ENCODE data around the gene ATAD3A. TPM values are rescaled to one million over a fixed set of nuclear protein-coding genes. Genes with fewer than 3 reads are reported as not detected.
"Not testable (repeated sequence)": the region's sequence is repeated elsewhere in the genome, so short reads cannot be mapped to it uniquely, and the experiment has no call there.

The ATAD3A gene
- total RNA-seq, 2 experiments from 2014 or later: 32.6 to 33.6 TPM

DNA sequence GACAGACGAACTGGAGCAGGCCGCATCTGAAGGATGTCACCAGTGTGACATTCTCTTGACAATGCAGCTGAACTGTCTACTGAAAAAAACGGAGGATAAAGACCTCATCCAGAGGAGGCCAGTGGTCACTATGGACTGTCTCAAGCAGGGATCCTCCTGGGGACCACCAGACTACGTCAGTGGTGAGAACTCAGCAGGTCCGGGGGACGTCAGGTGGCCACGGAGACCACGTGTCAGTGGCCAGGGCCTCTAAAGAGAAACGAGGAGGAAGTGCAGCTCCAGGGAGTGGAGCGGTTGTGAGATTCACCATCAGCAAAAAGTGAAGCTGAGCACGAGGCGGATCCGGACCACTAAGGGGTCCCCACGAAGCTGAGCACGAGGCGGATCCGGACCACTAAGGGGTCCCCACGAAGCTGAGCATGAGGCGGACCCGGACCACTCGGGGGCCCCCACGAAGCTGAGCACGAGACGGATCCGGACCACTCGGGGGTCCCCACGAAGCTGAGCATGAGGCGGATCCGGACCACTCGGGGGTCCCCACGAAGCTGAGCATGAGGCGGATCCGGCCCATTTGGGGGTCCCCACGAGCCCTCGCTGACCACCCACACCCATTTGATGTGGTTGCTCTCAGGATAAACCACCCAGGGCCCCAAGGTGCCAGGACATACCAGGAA, 42.0 kb downstream of the ATAD3A start:
- Mint-ChIP-seq H3K27ac (peak overlapping the region; percentile 36), H3K36me3 (no peaks in the 10 kb centered on the region), H3K27me3 (no peaks in the 10 kb centered on the region), H3K4me3 (no peak overlapping the region), H3K9me3 (no peaks in the 10 kb centered on the region), H3K4me1 (peaks cover 2% of the 10 kb centered on the region)
- ATAC-seq (ENCODE audit: low read depth) (no peak), DNase-seq (no peak)
- POLR2A ChIA-PET: no interaction called here

DNA sequence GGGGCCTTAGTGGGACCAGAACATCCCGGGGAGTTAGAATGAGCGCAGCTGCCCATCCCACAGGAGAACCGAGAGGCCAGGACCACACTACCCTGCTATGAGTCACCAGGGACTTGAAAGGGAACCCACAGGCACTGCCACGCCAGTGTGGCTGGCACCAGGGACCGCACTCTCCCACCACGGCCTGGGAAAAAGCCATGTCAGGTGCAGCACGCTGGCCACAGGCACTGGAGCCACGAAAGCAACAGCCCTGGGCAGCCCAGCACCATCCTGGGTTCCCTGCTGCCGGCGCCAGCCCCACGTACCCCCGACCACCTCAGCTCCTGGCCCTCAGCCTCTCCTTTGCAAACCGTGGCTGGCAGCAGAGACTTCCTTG, 42.6 kb downstream of the ATAD3A start:
- POLR2A ChIA-PET: no interaction called here
- H3K27me3 Mint-ChIP-seq: no peaks in the 10 kb centered on the region
- no peaks in the 10 kb centered on the region for H3K36me3 Mint-ChIP-seq
- H3K27ac Mint-ChIP-seq: no peak overlapping the region
- no peak for ATAC-seq (ENCODE audit: low read depth)
- H3K9me3 Mint-ChIP-seq: no peaks in the 10 kb centered on the region
- no peak overlapping the region for H3K4me3 Mint-ChIP-seq
- no peak for DNase-seq
- H3K4me1 Mint-ChIP-seq: peaks cover 2% of the 10 kb centered on the region

DNA sequence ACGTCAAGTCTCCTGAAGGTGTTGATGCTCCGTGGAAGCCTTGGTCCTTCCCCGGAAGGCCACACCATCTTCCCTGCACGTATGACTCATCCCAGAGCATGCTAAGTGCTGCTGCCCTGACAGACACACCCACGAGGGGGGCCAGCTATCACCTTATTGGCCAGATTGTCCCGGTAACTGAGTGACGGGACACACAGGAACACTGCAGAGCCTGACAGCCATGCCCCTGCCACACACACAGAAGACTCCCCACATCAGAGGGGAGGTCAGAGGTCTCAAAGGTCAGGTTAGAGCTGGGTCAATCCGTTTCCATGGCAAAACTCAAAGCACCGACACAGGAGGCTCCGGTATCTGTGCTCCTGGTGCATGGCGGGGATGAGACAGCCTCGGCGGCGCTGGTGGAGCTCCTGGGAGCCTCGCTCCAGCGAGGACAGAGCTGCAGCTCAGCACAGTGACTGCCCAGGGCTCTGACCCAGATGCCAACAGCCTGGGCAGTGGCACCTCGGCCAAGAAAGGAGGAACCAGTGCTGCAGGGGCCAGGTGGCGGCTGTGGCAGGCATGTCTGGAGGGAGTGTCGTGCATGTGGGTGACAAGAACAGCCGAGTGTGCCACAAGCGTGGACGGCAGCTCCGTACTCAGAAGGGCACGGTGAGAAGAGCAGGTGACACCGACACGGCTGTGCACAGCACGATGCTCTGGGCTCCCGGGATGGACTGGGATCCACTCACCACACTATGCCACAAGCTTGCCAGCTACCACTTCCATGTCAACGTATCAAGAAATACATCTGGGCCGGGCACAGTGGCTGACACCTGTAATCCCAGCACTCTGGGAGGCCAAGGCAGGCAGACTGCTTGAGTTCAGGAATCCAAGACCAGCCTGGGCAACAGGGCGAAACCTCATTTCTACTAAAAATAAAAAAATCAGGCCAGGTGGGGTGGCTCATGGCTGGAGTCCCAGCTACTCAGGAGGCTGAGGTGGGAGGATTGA, 43.3 kb downstream of the ATAD3A start:
- no peaks in the 10 kb centered on the region for H3K36me3 Mint-ChIP-seq
- POLR2A ChIA-PET: no interaction called here
- ATAC-seq (ENCODE audit: low read depth): no peak

DNA sequence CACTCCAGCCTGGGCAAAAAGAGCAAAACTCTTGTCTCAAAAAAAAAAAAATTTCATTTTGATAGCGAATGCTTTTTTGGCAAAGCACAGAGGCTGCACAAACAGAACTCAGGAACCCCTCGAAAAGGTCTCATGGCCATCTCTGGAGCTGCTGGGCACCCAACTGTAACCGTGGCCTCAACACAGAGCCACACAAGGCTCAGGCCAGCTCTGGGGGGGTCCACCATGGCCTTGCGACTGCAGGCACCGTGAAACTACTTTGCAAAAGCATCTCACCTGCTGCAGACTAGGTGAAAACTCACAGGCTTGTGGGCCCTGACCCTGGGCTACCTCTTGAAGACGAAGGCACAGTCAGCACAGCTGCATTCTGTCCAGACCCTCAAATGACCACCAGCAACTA, 44.5 kb downstream of the ATAD3A start:
- ATAC-seq (ENCODE audit: low read depth): no peak
- H3K27ac Mint-ChIP-seq: no peak overlapping the region
- DNase-seq: no peak
- no peaks in the 10 kb centered on the region for H3K36me3 Mint-ChIP-seq
- H3K27me3 Mint-ChIP-seq: no peaks in the 10 kb centered on the region
- POLR2A ChIA-PET: interaction anchor here (0.6 to 1.3 kb wide), 3 partner anchors 27 to 651 kb away, joined by 3 read pairs; no protein-coding TSS in a partner anchor
- H3K4me1 Mint-ChIP-seq: peaks cover 2% of the 10 kb centered on the region
- H3K9me3 Mint-ChIP-seq: no peaks in the 10 kb centered on the region
- H3K4me3 Mint-ChIP-seq: no peak overlapping the region

More for the DNA sequence above, 43.3 kb downstream of the ATAD3A start:
- Mint-ChIP-seq H3K27ac (no peak overlapping the region), H3K27me3 (no peaks in the 10 kb centered on the region), H3K9me3 (no peaks in the 10 kb centered on the region), H3K4me1 (peaks cover 2% of the 10 kb centered on the region), H3K4me3 (no peak overlapping the region)
- DNase-seq: no peak

DNA sequence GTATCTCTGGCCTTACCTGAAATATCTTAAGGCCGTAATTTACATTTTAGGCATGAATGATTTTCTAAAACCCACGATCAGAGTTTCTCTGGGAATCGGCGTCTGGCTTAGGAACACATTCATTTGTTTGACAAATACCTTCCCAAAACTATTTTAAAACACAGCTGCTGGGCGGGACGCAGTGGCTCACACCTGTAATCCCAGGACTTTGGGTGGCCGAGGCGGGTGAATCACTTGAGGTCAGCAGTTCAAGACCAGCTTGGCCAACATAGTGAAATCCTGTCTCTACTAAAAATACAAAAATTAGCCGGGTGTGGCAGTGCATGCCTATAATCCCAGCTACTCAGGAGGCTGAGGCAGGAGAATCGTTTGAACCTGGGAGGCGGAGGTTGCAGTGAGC, 45.0 kb downstream of the ATAD3A start:
- H3K27ac Mint-ChIP-seq; H3K36me3 Mint-ChIP-seq; ATAC-seq (ENCODE audit: low read depth); H3K4me3 Mint-ChIP-seq; H3K27me3 Mint-ChIP-seq; H3K4me1 Mint-ChIP-seq; H3K9me3 Mint-ChIP-seq; DNase-seq: not testable (repeated sequence)
- POLR2A ChIA-PET: interaction anchor here (0.6 to 1.3 kb wide), 3 partner anchors 27 to 651 kb away, joined by 3 read pairs; no protein-coding TSS in a partner anchor

DNA sequence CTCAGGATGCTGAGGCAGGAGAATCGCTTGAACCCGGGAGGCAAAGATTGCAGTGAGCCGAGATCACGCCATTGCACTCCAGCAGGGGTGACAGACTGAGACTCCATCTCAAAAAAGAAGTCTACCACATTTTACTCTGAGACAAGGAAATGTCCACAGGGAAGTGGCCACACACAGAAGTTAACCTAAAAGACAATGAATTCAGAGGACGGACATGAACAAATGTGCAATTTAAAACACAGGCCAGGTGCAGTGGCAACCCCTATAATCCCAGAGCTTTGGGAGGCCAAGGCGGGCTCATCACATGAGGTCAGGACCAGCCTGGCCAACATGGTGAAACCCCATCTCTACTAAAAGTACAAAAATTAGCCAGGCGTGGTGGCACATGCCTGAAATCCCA, 45.7 kb downstream of the ATAD3A start:
- POLR2A ChIA-PET: interaction anchor here (1.3 kb wide), 1 partner anchor 652 kb away, joined by 3 read pairs; no protein-coding TSS in a partner anchor

DNA sequence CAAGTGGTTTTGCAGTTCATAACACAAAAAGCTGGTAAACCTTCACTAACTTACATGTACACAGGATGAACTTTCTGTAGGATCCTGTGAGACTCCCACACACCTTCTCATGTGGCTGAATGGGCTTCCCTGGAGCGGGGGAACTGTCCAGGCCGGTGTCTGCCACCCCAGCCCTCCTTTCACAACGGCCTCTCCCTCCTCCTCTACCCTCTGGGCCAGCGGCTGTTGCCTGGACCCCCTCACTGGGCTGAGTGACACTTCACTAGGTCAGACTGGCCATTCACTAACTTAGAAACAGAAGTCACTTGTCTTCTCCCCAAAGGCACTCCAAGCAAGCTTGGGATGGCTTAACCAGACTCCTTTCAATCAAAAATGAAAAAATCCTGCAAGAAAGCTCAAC, 46.6 kb downstream of the ATAD3A start:
- H3K36me3 Mint-ChIP-seq: peaks cover 2% of the 10 kb centered on the region
- DNase-seq (no peak), ATAC-seq (ENCODE audit: low read depth) (no peak)
- no peaks in the 10 kb centered on the region for H3K9me3 Mint-ChIP-seq
- H3K4me1 Mint-ChIP-seq: peaks cover 3% of the 10 kb centered on the region
- POLR2A ChIA-PET: interaction anchor here (0.9 to 1.3 kb wide), 2 partner anchors 12 to 159 kb away, joined by 3 read pairs; partner anchors contain the start of gene CCNL2
- H3K27me3 Mint-ChIP-seq: no peaks in the 10 kb centered on the region
- H3K27ac Mint-ChIP-seq: no peak overlapping the region
- H3K4me3 Mint-ChIP-seq: no peak overlapping the region

More for the DNA sequence above, 45.7 kb downstream of the ATAD3A start:
- H3K4me1 Mint-ChIP-seq; H3K27ac Mint-ChIP-seq; H3K9me3 Mint-ChIP-seq; H3K27me3 Mint-ChIP-seq; ATAC-seq (ENCODE audit: low read depth); H3K36me3 Mint-ChIP-seq; DNase-seq; H3K4me3 Mint-ChIP-seq: not testable (repeated sequence)

DNA sequence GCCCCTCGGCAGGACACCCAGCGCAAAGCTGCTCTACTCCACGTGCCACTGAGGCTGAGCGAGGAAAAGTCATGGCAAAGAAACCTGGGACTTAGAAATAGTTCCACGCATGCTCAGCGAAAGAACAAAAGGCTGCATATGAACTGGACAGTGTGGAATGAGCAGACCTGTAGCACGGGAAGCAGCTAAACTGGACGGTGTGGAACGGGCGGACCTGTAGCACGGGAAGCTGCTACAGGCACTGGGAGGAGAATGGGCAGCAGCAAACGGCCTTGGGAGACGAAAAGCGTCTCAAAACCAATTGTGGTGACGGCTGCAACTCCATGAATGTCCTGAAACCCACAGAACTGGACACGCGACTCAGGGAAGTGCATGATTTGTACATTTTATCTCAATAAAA, 47.1 kb downstream of the ATAD3A start:
- H3K4me1 Mint-ChIP-seq: peaks cover 3% of the 10 kb centered on the region
- DNase-seq (no peak), ATAC-seq (ENCODE audit: low read depth) (no peak)
- POLR2A ChIA-PET: interaction anchor here (1.3 kb wide), 1 partner anchor 12 kb away, joined by 3 read pairs; no protein-coding TSS in a partner anchor
- no peaks in the 10 kb centered on the region for H3K9me3 Mint-ChIP-seq
- no peak overlapping the region for H3K4me3 Mint-ChIP-seq
- H3K36me3 Mint-ChIP-seq: peaks cover 7% of the 10 kb centered on the region
- peak overlapping the region; percentile 28 for H3K27ac Mint-ChIP-seq
- no peaks in the 10 kb centered on the region for H3K27me3 Mint-ChIP-seq

DNA sequence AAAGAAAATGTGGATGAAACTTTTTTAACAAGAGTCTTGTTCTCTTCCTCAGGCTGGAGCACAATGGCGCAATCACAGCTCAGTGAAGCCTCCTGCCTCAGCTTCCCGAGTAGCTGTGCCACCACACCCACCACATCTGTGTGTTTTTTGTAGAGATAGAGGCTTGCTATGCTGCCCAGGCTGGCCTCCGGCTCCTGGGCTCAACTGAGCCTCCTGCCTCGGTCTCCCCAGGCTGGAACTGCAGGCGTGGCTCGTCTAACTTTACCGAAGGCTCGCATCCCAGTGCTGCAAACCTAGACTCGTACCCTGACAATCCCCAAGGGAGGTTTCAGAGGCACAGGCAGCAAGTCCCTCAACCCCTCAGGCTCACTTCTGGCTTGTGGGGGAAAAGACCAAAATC, 48.2 kb downstream of the ATAD3A start:
- Mint-ChIP-seq H3K4me1 (peaks cover 2% of the 10 kb centered on the region), H3K4me3 (no peak overlapping the region), H3K36me3 (peaks cover 17% of the 10 kb centered on the region), H3K9me3 (no peaks in the 10 kb centered on the region), H3K27me3 (no peaks in the 10 kb centered on the region), H3K27ac (no peak overlapping the region)
- DNase-seq: no peak
- ATAC-seq (ENCODE audit: low read depth): no peak
- POLR2A ChIA-PET: no interaction called here

DNA sequence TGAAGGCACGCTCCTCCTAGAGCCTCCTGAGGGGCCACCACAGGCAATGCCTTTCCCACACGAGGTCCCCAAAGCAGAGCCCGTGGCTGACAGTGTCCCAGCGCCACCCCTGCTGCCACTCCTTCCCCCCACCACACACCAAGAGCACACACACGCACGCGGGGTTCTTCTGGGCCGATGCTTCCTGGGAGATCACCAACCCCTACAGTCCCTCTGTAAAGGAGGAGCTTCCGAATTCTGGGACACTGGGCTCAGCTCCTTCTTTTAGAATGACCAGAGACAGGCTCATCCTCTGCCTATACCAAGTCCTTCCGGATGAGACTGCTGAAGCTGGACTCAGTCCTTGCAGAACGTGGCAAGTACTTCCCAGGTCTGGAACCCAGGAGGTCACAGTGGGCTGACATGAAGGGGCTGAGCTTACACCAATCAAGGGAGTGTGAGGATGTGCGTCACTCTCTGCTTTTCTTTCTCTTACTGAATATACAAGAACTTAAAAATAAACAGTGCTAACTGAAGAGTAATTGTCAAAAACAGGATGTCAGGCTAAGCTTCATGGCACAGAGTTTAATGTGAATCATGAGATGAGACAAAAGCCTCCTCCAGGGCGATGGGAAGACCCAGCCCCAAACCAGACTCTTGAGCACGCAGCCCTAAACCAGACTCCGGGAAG, 50.0 kb downstream of the ATAD3A start:
- Mint-ChIP-seq H3K4me3 (no peak overlapping the region), H3K4me1 (peaks cover 2% of the 10 kb centered on the region), H3K27me3 (no peaks in the 10 kb centered on the region), H3K36me3 (peaks cover 21% of the 10 kb centered on the region), H3K9me3 (no peaks in the 10 kb centered on the region), H3K27ac (no peak overlapping the region)
- no peak for DNase-seq
- no peak for ATAC-seq (ENCODE audit: low read depth)
- POLR2A ChIA-PET: no interaction called here

DNA sequence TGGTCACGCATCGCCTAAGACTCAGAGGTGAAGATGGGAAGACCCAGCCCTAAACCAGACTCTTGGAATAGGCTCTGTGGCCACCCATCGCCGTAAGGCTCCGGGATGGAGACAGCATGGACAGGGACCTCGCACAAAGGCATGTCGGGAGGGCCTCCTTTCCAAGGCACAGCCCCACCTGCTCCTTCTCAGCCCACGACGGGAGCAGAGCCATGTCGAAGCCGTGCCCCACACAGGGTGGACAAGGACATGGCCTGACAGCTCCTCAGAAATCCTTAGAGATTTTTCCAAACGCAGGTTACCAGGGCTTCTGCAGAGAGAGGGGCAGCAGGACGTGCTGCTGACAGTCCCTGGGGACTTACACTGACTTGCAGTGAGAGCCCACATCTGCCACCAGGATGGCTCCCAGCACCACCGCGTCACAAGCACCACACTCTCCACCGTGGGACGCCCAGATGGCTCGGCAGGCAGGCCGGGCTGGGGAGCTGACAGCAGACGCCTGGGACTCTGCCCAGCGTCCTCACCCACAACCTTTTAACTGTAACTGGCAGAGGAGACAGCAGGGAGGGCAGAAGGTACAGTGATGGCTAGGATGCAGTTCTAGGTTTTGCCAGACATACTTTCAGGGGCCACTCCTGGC, 50.7 kb downstream of the ATAD3A start:
- POLR2A ChIA-PET: interaction anchor here (0.5 to 0.7 kb wide), 2 partner anchors 10 to 432 kb away, joined by 3 to 7 read pairs; no protein-coding TSS in a partner anchor
- DNase-seq (no peak), ATAC-seq (ENCODE audit: low read depth) (no peak)
- no peaks in the 10 kb centered on the region for H3K9me3 Mint-ChIP-seq
- peaks cover 2% of the 10 kb centered on the region for H3K4me1 Mint-ChIP-seq
- H3K27me3 Mint-ChIP-seq: no peaks in the 10 kb centered on the region
- H3K36me3 Mint-ChIP-seq: peaks cover 22% of the 10 kb centered on the region
- H3K4me3 Mint-ChIP-seq: no peak overlapping the region
- H3K27ac Mint-ChIP-seq: no peak overlapping the region

DNA sequence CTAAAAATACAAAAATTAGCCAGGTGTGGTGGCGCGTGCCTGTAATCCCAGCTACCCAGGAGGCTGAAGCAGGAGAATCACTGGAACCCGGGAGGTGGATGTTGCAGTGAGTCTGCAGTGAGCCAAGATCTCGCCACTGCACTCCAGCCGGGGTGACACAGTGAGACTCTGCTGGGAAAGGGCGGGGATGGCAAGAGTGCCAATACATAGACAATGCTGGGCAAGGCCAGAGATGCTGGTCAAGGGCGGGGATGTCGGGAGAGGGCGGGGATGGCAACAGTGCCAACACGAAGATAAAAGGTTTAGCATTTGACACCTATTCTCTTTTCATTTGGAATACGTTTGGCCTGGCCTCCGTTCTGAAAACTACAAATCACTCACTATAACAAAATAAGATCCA, 51.7 kb downstream of the ATAD3A start:
- H3K4me1 Mint-ChIP-seq: peaks cover 2% of the 10 kb centered on the region
- DNase-seq (no peak), ATAC-seq (ENCODE audit: low read depth) (no peak)
- no peaks in the 10 kb centered on the region for H3K9me3 Mint-ChIP-seq
- H3K27me3 Mint-ChIP-seq: no peaks in the 10 kb centered on the region
- POLR2A ChIA-PET: no interaction called here
- peaks cover 22% of the 10 kb centered on the region for H3K36me3 Mint-ChIP-seq
- no peak overlapping the region for H3K27ac Mint-ChIP-seq
- no peak overlapping the region for H3K4me3 Mint-ChIP-seq

DNA sequence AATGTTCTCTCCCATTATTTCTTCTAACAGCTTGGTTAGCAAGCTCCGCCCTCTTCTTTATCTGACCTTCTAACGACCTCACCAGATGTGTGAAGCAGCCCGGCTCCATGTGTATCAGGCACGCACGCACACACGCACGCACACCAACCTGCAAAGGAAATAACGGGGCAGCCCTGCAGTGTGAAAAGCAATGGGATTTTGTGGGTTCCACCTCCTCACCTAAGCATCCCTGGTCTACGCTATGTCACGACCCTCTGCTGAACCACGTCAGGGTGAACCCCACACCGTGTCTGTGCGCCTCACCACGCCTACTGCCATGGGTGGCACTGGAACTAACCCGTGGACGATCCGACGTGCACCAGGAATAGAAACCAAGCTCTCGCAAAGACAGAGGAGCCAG, 52.3 kb downstream of the ATAD3A start:
- Mint-ChIP-seq H3K4me1 (peaks cover 2% of the 10 kb centered on the region), H3K27me3 (no peaks in the 10 kb centered on the region), H3K36me3 (peaks cover 22% of the 10 kb centered on the region), H3K9me3 (no peaks in the 10 kb centered on the region), H3K27ac (no peak overlapping the region), H3K4me3 (no peak overlapping the region)
- ATAC-seq (ENCODE audit: low read depth): no peak
- no peak for DNase-seq
- POLR2A ChIA-PET: interaction anchor here (0.6 kb wide), 1 partner anchor 17 kb away, joined by 5 read pairs; no protein-coding TSS in a partner anchor

Data from activated naive CD8-positive, alpha-beta T cell treated with anti-CD3 and anti-CD28 coated beads, Interleukin-2, amount 10 ng/mL, durations not matched to agents 7 days and 5 days (primary cell).